Endothelial cell of umbilical vein (primary cell): ENCODE data around the gene ARHGEF7. TPM values are rescaled to one million over a fixed set of nuclear protein-coding genes. Genes with fewer than 3 reads are reported as not detected.

Experiments
- BruUV-seq: library from RNA; stranded (reverse); fragments of 400-500 nt; replicated peaks from 2 replicates; lab custom pipeline; 2021; lab: Mats Ljungman, UMichigan
- CTCF ChIA-PET: fragments of 300-600, 350-600 bp; sonication (Branson Sonifier 250); formaldehyde crosslinking; loops from one replicate; lab custom pipeline; 2021; ENCODE audit warnings: antibody characterized with exemption, inconsistent platforms; lab: Charles Lee
- POLR2A ChIA-PET: fragments of 300-600, 350-600 bp; sonication (Branson Sonifier 250); formaldehyde crosslinking; loops from one replicate; lab custom pipeline; 2021; ENCODE audit warnings: antibody characterized with exemption, inconsistent platforms; lab: Charles Lee
- DNase-seq: peaks from one replicate; pipeline ENCODE4 v3.0.0-alpha.2; 2011; ENCODE audit warnings: low read depth, low spot score
- FAIRE-seq: peaks from 2 replicates; lab custom pipeline; 2011; peaks lifted over from hg19 to GRCh38; lab: Jason Lieb, UNC
- H2AFZ ChIP-seq: 2 replicates; pipeline ENCODE4 v1.6.0; 2012; ENCODE audit warnings: low read depth, low read length, control low read depth, inconsistent platforms
- H3K27ac ChIP-seq: 2 replicates; pipeline ENCODE4 v1.5.1; 2011; ENCODE audit warnings: low read depth, mild to moderate bottlenecking, control low read depth, low read length, moderate library complexity; ENCODE audit not compliant: insufficient read depth
- H3K27me3 ChIP-seq, 2 experiments: 2 replicates each; pipeline versions ENCODE4 v1.6.0 to v1.6.1; 2011; ENCODE audit warnings: low read length in 2 of 2, mixed read lengths in 1 of 2; ENCODE audit not compliant: control insufficient read depth in 2 of 2, insufficient read depth in 2 of 2
- H3K36me3 ChIP-seq, 2 experiments: 2 replicates in 1 of 2; 3 replicates in 1 of 2; pipeline ENCODE4 v1.5.1; 2011; ENCODE audit warnings: low read length in 2 of 2, mild to moderate bottlenecking in 1 of 2, moderate library complexity in 1 of 2; ENCODE audit not compliant: control insufficient read depth in 2 of 2, insufficient read depth in 2 of 2; ENCODE audit errors: extremely low read depth in 1 of 2
- H3K4me1 ChIP-seq: 3 replicates; pipeline ENCODE4 v1.5.1; 2011; ENCODE audit warnings: mild to moderate bottlenecking, low read length; ENCODE audit not compliant: control insufficient read depth, insufficient read depth; ENCODE audit errors: extremely low read depth
- H3K4me2 ChIP-seq: 2 replicates; pipeline ENCODE4 v1.6.1; 2011; ENCODE audit warnings: low read length, control low read depth, mixed read lengths; ENCODE audit not compliant: insufficient read depth
- H3K4me3 ChIP-seq, 3 experiments: fragments of 200-600 bp in 1 of 3; sonication (generic), shearing (Covaris generic) in 1 of 3; replicated peaks in 1 of 3; 2 replicates each; pipeline ENCODE4 v1.5.1; 2011 to 2016; ENCODE audit warnings: control low read depth in 3 of 3, low read length in 3 of 3, mild to moderate bottlenecking in 2 of 3, inconsistent platforms in 1 of 3, low read depth in 1 of 3, moderate library complexity in 1 of 3; ENCODE audit not compliant: insufficient read depth in 1 of 3
- H3K79me2 ChIP-seq: 2 replicates; pipeline ENCODE4 v1.6.0; 2012; ENCODE audit warnings: low read length, inconsistent platforms; ENCODE audit not compliant: control insufficient read depth, insufficient read depth
- H3K9ac ChIP-seq: replicated peaks from 2 replicates; pipeline ENCODE3; 2011; ENCODE audit warnings: low read length, control low read depth; ENCODE audit not compliant: insufficient read depth; ENCODE audit errors: extremely low read depth
- H3K9me1 ChIP-seq: replicated peaks from 3 replicates; pipeline ENCODE4 v1.6.0; 2011; ENCODE audit warnings: mild to moderate bottlenecking, low read length; ENCODE audit not compliant: control insufficient read depth, insufficient read depth; ENCODE audit errors: extremely low read depth
- H3K9me3 ChIP-seq: replicated peaks from 2 replicates; pipeline ENCODE4 v1.5.1; 2012; ENCODE audit warnings: low read length, inconsistent platforms; ENCODE audit not compliant: control insufficient read depth, insufficient read depth
- H4K20me1 ChIP-seq: replicated peaks from 2 replicates; pipeline ENCODE3; 2011; ENCODE audit warnings: mild to moderate bottlenecking, low read length; ENCODE audit not compliant: control insufficient read depth, insufficient read depth; ENCODE audit errors: extremely low read depth
- MYC ChIP-seq: IDR thresholded peaks from one replicate; pipeline ENCODE4 v1.6.1; 2011; ENCODE audit warnings: mild to moderate bottlenecking, low read depth, low read length
- POLR2A ChIP-seq: IDR thresholded peaks from 2 replicates; pipeline ENCODE4 v1.6.1; 2012; ENCODE audit warnings: low read depth, mild to moderate bottlenecking, control low read depth, low read length
- dilution Hi-C: fragments of 300-500 bp; cut with MboI; formaldehyde crosslinking; loops from one replicate; pipeline ENCODE4 v1.15.0; 2019; ENCODE audit warnings: low sequenced_read_pairs; ENCODE audit not compliant: extremely low pct_ligation_motif_present
- intact Hi-C: fragments of 100-400 bp; cut with micrococcal nuclease; formaldehyde crosslinking; loops from one replicate; pipeline ENCODE4 v1.10.0; 2022
- polyA plus RNA-seq, 4 experiments: library from polyadenylated mRNA; depleted of rRNA in 3 of 4; stranded (reverse) in 3 of 4; unstranded in 1 of 4; fragments of >200 nt; gene quantifications; 2 replicates each; pipeline versions ENCODE4 v1.2.1 to v1.2.3, GENCODE V29; 2011 to 2012; ENCODE audit warnings: missing spikeins in 1 of 4
- total RNA-seq: library from RNA; stranded (reverse); gene quantifications from 2 replicates; pipeline ENCODE4 v1.2.3, GENCODE V29; 2021
- TF ChIP-seq, protein P1 (sequence below), 2 donors: IDR thresholded peaks; 1 replicate in 1 of 2; 2 replicates in 1 of 2; pipeline ENCODE4 v1.5.1; 2011; ENCODE audit warnings: low read length in 2 of 2, mild to moderate bottlenecking in 2 of 2, moderate library complexity in 2 of 2, control low read depth in 1 of 2, inconsistent platforms in 1 of 2, low read depth in 1 of 2; ENCODE audit not compliant: insufficient read depth in 1 of 2; ENCODE audit errors: extremely low read depth in 1 of 2

The ARHGEF7 gene
- total and polyA plus RNA-seq, 2 donors (not counting 3 experiments of a cell fraction or from before 2014, with no cell fraction given), result 94.9 to 155 TPM

DNA sequence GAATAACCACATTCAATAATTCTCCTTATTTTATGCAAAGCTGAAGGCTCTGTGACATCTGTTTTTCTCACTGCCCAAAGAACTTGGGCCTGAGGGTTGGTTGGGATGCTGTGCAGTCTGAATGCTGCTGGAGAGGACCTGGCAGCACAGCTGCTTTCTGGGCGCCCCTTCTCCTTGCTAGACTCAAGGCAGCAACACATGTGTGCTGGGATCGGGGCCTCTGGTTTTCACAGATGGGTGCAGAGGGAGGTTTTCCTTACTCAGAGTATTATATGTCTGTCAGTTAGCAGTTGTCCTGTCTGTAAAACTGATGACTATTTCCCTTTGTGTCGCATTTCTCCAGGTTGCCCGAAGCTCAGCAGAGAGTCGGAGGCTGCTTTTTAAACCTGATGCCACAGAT is 152.1 kb downstream of the ARHGEF7 start:
- Histone ChIP-seq H3K27me3 (no peaks in the 10 kb centered on the region), H3K27ac (no peak overlapping the region), H3K9me1 (no peaks in the 10 kb centered on the region), H3K9me3 (no peaks in the 10 kb centered on the region), H3K4me2 (no peak overlapping the region), H3K79me2 (peaks cover 33% of the 10 kb centered on the region), H3K9ac (no peak overlapping the region), H3K4me1 (no peaks in the 10 kb centered on the region), H4K20me1 (peaks cover 4% of the 10 kb centered on the region), H2AFZ (no peak overlapping the region), H3K36me3 (peaks cover 23 to 47% of the 10 kb centered on the region in 2 experiments), H3K4me3 (no peak overlapping the region)
- no peak for DNase-seq
- FAIRE-seq, result no peak
- dilution Hi-C loops (no loop called here), intact Hi-C loops (no loop called here)
- CTCF ChIA-PET, result no interaction called here
- TF ChIP-seq MYC (no peak), POLR2A (no peak)
- no TSS peak for BruUV-seq
- POLR2A ChIA-PET, result no interaction called here

DNA sequence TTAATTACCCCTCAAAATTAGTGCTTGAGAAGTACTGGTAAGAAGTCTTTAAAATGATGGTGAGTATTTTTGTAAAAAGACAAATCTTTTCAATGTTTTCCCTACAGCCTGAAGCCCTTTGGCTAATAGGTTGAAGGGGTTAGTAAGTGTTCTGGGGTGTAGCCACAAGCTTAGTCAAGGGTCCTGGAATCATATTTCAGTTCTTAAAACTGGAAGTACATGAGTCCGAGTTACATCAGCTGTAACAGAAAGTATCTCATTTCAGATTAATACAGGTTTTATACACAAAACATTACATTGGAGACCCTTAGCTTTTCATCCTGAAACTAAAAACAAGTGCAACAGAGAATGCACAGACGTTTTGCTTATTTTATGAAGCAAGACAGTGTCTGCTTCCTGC is 152.7 kb downstream of the ARHGEF7 start:
- Histone ChIP-seq H3K27me3 (no peaks in the 10 kb centered on the region), H3K4me1 (no peaks in the 10 kb centered on the region), H3K36me3 (peaks cover 23 to 49% of the 10 kb centered on the region in 2 experiments), H3K4me3 (no peak overlapping the region), H4K20me1 (peaks cover 4% of the 10 kb centered on the region), H3K79me2 (peaks cover 31% of the 10 kb centered on the region), H3K9me3 (no peaks in the 10 kb centered on the region), H3K9me1 (no peaks in the 10 kb centered on the region), H2AFZ (no peak overlapping the region), H3K27ac (no peak overlapping the region), H3K4me2 (no peak overlapping the region), H3K9ac (no peak overlapping the region)
- no TSS peak for BruUV-seq
- POLR2A ChIA-PET, result no interaction called here
- DNase-seq (no peak), FAIRE-seq (no peak)
- dilution Hi-C loops, result no loop called here
- CTCF ChIA-PET, result interaction anchor here (0.9 kb wide), 1 partner anchor 201 kb away, joined by 4 read pairs; no protein-coding TSS in a partner anchor
- intact Hi-C loops, result no loop called here
- no peak for TF ChIP-seq MYC
- TF ChIP-seq, protein P1, sequence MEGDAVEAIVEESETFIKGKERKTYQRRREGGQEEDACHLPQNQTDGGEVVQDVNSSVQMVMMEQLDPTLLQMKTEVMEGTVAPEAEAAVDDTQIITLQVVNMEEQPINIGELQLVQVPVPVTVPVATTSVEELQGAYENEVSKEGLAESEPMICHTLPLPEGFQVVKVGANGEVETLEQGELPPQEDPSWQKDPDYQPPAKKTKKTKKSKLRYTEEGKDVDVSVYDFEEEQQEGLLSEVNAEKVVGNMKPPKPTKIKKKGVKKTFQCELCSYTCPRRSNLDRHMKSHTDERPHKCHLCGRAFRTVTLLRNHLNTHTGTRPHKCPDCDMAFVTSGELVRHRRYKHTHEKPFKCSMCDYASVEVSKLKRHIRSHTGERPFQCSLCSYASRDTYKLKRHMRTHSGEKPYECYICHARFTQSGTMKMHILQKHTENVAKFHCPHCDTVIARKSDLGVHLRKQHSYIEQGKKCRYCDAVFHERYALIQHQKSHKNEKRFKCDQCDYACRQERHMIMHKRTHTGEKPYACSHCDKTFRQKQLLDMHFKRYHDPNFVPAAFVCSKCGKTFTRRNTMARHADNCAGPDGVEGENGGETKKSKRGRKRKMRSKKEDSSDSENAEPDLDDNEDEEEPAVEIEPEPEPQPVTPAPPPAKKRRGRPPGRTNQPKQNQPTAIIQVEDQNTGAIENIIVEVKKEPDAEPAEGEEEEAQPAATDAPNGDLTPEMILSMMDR (IDR thresholded peaks at IDR 0.05; ENCODE audit: extremely low read depth in 1 of 2, insufficient read depth in 1 of 2, low read depth in 1 of 2, low read length in 2 of 2), result no peak
